8988T (cell line): Measurements from ENCODE around the gene XRCC5.

Source experiments
- DNase-seq: peaks from one replicate; pipeline ENCODE4 v3.0.0; 2011

The XRCC5 gene

DNA sequence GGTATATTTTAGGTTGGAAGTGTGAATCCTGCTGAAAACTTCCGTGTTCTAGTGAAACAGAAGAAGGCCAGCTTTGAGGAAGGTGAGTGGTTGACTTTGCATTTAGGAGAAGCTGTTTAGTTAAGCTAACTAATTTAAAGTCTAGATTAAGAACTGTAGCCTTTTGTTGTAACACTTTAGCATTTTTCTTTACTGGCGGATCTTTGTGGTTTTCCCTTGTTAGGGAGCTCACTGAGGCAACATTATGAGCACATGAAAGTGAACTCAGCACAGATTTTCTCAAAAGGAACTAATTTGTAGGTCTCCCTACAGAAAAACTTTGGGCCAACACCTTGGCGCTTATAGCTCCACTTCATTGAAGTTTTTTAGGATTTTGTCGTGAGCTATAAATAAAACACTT lies 52.8 kb downstream of the XRCC5 start:
- DNase-seq = no peak

DNA sequence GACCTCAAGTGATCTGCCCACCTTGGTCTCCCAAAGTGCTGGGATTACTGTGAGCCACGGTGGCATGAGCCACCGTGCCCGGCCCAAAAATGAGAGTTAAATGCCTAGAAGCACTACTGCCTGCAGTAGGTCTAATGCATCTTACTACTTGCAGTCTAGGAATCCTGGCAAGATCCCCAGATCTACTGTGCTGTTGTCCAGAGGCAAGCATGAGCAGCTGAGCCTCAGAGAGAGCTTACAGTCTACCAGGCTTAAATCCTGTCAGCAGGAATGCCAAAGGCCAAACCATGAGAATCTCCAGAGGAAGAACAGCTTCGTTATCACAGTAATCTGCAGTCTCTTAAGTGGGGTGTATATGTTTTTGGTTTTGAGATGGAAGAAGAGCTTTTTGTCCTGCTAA lies 54.4 kb downstream of the XRCC5 start:
- DNase-seq = no peak

DNA sequence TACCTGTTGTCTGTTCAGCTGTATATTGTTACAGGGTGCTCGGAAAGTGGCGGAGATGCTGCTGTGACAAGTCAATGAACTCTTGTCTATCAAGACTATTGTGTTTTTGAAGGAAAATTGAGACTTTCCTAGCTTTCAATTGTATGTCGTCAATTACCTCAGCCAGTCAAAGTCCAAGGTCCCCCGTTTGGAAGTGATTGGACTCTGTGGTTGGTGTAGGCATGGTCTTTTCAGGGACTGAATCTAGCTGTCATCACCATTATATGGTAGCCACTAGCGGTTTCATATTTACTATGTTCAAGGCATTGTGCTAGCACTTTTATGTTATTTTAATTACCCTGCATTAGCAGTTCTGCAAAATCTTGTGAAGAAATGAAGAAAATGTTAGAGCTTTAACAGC lies 54.9 kb downstream of the XRCC5 start:
- no peak for DNase-seq

DNA sequence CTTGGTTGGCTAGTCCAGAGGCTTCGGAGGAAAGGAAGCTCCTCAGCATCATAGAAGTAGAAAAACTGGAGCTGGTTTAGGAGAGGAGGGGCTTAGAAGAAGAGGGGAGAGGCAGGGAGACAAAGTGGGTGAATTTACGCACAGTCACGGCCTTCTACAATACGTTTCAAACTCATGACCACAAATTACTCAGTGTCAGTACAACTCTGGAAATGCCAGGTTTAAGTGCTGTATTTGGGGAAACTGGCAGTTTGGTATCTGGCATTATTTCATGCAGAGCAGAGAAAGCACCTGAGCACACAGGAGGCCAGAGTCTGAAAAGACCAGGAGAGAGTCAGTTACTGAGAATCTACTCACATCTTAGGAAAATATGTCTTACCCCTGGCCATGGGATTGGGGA lies 55.4 kb downstream of the XRCC5 start:
- DNase-seq = no peak

DNA sequence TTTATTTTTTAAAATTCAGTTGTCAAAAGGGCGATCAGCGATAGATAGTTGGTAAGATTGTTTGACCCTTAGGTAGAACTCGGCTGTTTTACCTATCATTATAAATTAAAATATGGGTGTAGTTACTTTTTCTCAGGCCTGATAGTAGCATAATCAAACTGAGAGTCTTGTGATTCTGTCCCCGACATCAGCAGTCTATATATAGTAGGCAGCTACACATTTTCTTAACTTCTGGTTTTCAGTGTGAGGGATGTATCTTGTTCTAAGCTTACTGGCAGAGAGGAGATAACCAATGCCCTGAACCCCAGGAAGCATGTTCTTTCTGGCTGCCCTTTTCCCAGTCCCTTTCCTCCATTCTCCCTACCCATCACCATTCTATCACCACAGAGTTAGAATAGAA lies 56.6 kb downstream of the XRCC5 start:
- DNase-seq = no peak

DNA sequence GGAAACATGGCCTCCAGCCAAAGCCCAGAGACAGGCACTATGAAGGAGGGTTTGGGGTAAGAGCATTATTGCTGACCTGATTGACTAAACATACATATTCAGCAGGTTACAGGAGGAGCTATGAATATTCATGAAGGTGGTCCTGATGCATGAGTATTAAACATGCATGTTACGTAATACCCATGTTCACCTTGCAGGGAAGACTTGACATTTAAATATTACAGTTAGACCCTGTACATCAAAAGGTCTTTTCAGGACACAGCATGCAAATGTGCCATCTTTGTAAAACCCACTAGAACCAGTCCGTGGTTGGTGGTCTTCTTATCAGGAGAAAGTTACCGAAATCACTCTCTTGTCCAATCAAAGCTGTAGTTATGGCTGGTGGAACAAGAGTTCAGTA lies 59.9 kb downstream of the XRCC5 start:
- no peak for DNase-seq

DNA sequence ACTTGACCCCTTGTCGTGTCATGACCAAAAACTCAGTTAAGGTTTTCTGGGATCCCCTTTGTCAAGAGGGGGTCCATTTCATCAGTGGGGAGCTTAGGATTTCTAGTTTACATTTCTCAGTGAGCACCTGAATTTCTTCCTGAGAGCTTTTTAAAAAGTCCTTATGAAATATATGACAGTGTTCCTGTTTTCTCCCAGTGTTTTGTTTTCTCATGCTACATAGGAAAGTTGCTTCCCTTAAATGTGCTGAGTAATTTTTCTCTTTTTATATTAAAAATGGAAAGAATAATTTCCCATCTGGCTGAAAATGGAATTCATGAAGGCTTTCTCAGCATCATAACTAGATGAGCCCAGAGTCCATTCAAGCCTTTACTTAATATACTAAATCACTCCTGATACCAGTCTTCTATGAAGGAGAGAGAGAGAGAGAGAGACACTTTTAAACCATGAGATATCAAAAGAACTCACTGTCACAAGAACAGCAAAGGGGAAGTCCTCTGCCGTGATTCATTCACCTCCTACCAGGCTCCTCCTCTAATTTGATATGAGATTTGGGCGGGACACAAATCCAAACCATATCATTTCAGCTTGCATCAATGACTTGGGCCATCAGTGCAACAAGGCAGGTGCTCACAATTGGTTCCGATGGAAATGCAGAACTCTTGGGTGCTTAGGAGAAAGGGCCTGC lies 61.1 kb downstream of the XRCC5 start:
- DNase-seq = no peak

DNA sequence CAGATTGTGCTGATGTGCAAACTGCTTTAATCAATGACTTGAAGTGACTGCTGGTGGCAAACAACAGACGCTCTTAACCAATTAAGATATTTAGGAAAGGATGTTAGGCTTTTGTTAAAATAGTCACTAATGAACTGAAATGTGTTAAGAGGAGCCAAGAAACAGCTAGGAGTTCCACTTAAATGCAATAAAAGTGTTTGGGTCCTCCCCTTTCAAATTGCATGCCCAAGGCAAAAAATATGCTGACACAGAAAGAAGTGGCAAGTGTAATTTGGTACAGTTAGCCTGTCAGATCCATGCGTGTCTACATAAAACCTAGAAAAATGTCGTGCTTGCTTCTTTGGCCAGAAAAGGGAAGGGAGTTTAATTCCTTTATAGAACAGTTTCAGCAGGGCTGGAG lies 61.9 kb downstream of the XRCC5 start:
- DNase-seq = no peak

DNA sequence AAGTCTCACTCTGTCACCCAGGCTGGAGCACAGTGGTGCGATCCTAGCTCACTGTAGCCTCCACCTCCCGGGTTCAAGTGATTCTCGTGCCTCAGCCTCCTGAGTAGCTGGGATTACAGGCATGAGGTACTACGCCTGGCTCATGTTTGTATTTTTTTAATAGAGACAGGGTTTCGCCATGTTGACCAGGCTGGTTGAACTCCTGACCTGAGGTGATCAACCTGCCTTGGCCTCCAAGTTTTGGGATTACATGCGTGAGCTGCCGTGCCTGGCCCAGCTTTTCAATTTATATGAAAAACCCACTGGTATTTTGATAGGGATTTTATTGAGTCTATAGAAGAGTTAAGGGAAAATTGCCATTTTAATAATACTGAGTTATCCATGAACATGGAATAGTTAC lies 63.3 kb downstream of the XRCC5 start:
- no peak for DNase-seq

DNA sequence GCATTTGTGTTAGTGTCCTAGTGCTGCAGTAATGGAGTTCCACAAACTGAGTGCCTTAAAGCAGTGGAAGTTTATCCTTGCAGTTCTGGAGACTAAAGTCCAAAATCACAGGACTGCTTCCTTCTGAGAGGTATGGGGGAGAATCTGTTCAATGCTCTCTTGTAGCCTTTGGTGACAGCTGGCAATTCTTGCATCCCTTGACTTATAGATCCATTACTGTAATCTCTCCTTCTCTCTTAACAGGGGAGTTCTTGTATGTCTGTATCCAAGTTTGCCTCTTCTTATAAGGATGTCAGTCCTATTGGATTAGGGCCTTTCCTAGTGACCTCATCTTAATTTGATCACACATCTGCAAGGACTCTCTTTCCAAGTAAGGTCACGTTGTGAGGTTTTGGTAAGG lies 69.9 kb downstream of the XRCC5 start:
- DNase-seq = no peak

DNA sequence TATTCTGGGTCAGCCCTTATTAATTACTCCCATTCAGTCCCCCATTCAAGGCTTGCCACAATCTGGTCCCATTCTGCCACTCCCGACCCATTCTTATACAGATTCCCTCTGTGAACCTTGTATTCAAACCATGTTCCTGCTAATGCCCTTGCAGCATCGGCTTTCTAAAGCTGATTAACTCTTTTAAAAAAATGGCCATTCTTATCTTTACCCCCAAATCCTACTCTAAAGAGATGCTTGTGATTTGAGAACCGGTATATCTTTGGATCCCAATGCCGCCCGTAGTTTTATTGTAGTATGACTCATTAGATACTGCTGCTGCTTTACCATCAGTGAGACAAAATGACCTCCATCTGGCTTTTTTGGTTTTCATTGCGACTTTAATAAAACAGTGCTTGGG lies 72.2 kb downstream of the XRCC5 start:
- DNase-seq = no peak

DNA sequence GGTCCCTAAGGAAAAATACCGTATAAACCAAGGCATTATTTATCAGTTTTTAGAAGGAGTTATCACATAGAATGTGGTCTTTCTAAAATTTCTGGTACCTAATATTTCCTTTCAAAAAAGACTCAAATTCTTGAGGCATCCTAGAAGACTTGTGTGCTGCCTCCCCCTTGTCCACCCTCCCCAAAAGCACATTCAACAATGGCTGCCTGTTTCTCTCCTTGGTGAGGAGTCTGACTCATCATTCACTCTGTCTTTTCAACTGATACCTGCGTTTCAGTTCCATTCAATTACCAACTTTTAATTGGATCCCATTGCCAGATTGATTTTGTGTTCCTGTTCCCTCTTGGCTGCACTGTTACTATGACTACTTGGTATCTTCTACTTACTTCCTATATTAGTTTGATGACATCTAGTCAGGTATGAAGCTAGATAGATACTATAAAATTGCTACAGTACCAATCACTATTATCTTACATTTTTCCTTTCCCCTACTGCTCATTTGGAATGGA lies 72.9 kb downstream of the XRCC5 start:
- no peak for DNase-seq

DNA sequence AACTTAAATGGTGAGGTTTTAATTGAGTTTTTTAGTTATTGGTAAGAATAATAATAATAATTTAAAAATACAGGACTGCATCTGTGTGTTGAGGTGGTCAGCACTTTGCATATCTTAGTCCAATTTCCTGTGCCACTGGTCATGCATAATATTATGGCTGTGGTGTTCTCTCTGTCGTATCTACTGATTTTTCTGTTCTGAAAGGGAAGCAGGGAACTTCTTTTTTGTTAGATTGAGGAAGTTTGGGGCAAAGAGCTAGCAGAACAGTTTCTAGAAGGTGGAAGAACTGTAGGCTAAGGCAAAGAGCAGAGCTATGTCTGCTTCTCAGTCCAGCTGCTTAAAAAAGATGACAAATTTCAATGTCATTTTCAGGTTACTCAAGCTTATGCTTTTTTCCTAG lies 74.3 kb downstream of the XRCC5 start:
- no peak for DNase-seq

DNA sequence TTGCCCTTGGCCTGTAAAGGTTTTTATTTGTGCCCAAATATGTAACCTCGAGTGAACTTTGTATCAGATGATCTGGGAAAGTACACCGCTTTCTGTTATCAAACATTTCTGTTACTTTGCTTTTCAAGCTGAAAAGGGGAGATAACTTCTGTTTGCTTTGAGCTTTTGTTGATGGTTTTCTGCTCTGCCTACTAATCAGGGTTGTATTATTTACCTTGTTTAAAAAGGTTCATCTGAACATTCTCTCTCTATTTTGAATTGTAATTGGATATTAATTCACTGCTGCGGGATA lies 79.4 kb downstream of the XRCC5 start:
- no peak for DNase-seq

DNA sequence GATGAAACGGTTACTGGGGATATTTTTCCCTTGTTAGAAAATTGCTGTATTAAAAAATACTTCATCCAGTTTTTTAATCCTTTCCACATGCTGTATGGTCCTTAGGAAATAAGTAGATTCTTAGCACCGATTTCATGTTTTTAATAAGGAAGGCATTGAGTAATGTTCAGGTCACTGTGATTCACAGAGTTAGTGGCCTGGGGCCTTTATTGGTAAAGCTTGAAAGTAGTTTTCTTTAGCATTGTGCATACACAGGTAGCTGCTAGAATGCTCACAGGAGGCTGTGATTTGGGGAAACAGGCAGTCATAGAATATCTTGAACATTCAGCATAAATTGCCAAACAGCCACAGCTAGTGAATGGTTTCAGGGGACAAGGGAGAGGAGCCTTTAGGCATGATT lies 79.8 kb downstream of the XRCC5 start:
- no peak for DNase-seq

DNA sequence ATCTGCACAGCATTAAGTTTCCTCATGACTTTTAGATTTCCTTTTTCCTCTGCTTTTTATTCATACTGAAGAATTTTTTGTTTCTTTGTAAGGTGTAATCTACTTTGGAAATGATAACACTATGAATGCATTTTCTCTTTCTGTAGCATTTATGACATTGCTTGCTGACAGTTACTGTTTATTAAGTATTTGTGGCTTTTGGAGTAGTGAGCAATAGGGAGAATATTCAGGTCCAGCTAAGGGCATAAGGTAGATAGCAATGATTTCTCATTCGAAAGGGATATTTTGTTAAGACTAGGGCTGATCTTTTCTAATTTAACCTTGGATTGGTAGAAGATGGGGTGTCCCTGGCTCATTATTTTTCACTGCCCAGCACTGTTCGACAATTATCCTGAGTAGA lies 80.3 kb downstream of the XRCC5 start:
- DNase-seq = no peak

DNA sequence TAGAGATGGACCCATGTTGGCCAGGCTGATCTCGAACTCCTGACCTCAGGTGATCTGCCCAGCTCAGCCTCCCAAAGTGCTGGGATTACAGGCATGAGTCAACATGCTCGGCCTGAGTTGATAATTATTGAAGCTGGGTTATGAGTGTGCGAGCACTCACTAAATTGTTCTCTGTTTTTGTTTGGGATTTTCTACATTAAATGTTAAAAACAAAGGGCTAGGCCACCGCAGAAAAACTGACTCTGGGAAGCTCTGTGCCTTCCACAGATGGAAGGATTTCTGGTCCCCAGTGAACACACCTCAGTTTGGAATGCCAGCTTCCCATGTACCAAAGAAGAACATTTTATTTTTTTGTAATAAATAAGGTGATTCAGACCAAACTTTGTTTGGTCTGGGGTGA lies 83.0 kb downstream of the XRCC5 start:
- DNase-seq = no peak

DNA sequence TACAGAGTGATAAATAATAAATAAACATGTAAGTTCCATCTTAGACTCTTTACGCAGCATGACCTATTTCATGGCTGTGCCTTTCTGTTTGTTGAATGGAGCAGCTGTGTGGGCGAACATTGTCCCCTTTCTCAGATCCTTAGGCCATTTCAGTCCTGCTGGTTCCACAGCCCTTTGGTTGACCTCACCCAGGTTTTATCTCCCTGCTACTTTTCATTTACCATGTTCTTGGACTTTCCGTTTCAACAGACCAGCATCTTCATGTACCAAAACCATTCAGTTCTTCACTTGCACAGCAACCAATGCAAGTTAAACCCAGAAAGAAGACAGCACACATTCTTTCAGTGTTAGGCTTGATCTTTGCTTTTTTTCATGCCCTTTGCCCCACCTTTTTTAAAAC lies 83.8 kb downstream of the XRCC5 start:
- DNase-seq = no peak

DNA sequence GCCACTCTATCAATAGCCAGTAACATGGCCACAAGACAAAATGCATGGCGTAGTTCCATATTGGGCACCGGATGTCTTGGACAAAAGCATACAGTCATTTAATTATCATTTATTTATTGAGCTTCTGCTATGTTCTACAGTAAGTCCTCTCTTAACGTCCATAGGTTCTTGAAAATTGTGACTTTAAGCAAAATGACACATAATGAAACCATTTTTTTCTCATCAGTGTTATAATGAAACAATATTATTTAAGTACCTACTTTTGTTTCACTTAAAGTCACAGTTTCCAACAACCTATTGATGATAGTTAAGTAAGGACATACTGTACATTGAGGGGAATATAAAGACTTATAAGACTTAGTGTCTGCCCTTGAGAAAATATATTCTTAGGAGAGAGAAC lies 84.9 kb downstream of the XRCC5 start:
- DNase-seq = no peak

DNA sequence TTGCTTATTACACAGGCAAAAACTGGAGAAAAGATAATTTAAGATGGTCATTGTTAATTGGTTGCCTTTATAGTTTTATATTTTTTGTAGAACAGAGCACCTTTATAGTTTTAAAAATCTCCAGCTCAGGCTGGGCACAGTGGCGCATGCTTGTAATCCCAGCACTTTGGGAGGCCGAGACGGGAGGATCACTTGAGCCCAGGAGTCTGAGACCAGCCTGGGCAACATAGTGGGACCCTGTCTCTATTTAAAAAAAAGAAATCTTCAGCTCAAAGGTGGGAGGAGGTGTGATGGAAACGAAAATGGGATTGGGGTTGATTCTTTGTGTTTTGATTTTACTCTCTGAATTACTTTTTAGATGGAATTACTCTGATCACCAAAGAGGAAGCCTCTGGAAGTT lies 85.4 kb downstream of the XRCC5 start:
- DNase-seq = no peak

DNA sequence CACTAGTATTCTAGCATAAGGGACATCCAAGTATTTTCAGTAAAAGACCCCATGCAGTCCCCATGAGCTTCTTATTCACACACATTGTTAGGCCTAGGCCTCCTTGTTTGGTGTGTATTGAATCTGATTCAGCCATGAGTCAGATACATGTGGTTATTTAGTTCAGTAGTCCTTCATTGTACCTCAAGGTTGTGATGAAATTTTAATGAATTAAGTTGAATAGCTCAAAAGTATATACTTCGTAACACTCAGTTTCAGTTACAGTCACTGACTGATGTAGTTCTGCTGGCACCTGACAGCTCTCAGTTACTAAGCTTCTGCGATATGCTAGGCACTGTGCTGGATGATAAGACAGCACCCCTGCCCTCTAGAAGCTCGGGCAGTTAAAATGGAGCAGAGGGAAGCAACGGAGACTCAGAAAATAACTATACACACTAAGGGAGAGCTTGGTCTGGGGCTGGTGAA lies 86.4 kb downstream of the XRCC5 start:
- no peak for DNase-seq

DNA sequence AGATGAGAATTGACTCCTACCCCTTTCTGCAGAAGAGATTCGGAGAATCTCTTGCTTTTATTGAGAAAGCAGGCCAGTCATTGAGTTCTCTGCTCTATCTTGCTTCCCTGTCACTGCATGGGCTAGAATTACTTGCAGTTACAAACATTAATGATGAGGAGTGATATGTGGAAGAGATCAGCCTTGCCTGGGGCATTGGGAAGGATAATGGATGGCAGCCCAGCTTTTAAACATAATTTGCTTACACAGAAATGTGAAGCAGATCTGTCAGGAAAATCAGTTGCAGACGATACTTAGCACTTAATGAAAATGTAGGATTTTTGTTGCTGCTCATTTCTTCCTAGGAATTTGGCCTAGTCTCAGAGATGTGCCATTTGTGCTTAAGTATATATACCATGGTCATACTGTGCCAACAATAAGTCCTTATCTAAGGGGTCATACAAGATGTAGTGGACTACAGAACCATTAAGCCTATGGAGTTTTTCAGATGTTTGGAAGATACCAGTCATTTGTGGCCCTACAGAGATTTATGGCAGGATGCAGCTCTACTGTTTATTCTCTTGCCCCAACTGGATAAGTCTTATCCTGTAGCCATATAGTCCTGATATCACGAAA lies 92.7 kb downstream of the XRCC5 start:
- DNase-seq = no peak

DNA sequence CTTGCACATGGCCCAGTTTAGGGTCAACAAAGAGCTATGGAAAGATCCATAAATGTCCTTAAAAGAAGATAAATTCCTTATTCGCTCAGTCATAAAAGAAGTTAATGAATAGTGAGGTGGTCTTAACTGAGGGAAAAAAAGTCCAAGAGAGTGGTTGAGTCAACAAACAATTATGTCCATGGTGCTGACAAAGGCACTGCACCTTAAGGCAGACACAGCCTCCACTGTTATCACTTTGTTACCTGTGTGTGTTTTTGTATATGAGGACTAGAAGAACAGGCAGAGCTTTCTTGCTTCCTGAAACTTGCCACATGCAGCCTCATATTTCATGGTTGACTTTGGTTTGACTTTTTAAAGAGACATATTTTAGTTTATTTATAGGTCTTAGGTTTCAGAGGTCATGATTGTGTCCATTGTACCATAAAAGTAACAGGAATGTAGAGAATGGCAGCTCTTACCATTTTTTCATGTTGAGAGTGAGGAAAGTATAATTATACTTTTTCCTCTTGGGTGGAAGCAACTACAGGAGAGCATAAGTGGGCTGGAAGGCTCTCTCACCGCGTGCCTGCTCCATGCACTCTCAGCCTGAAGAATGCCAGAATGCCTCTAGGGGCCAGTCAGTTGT lies 93.6 kb downstream of the XRCC5 start:
- no peak for DNase-seq

DNA sequence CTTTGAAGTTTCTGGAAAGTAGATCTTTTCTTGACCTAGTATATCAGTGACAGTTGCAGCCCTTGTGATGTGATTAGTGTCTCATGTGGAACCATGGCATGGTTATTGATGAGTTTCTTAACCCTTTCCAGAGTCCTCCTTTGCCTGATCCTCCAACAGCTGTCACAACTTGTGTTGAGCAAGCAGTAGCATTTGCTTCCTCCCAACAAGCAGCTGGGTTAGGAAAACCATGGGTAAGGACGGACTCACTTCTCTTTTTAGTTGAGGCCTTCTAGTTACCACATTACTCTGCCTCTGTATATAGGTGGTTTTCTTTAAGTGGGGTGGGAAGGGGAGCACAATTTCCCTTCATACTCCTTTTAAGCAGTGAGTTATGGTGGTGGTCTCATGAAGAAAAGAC lies 96.3 kb downstream of the XRCC5 start:
- no peak for DNase-seq
